A549 (cell line): ENCODE results near the gene SLC9A3. TPM values are rescaled to one million over a fixed set of nuclear protein-coding genes. Genes with fewer than 3 reads are reported as not detected.

Source experiments
- ATAC-seq, 2 experiments: fragments of 200-7000 bp in 1 of 2; fragments of >200 bp in 1 of 2; cut with Nextera tagmentation in 1 of 2; cut with Tn5 transposase in 1 of 2; 3 replicates each; pipeline versions ENCODE4 v1.8.0 to v1.9.1; 2018 to 2020; ENCODE audit warnings: mild to moderate bottlenecking in 1 of 2, moderate library complexity in 1 of 2
- CTCF ChIA-PET: fragments of 300-600 bp; sonication (Branson Sonifier 250); formaldehyde crosslinking; extraction: SDS; loops from one replicate; lab custom pipeline; 2021; ENCODE audit warnings: antibody characterized with exemption, inconsistent platforms; lab: Yijun Ruan, JAX
- POLR2A ChIA-PET: fragments of 350-600 bp; formaldehyde crosslinking; extraction: SDS; loops from one replicate; lab custom pipeline; 2021; ENCODE audit warnings: antibody characterized with exemption, inconsistent platforms; lab: Yijun Ruan, JAX
- DNase-seq, 2 experiments: peaks; one replicate each; pipeline versions ENCODE4 v3.0.0 to v3.0.0-alpha.2; 2011 to 2016; ENCODE audit warnings: low read depth in 1 of 2, low spot score in 1 of 2
- FAIRE-seq: peaks from 2 replicates; lab custom pipeline; 2011; peaks lifted over from hg19 to GRCh38; lab: Jason Lieb, UNC
- H3K27ac ChIP-seq, 2 experiments: fragments of >200 bp; sonication (Bioruptor Twin); formaldehyde crosslinking; 3 replicates each; pipeline ENCODE4 v1.5.1; 2016 to 2017
- H3K4me1 ChIP-seq: fragments of >200 bp; sonication (Bioruptor Twin); formaldehyde crosslinking; 3 replicates; pipeline ENCODE4 v1.6.1; 2016
- H3K4me2 ChIP-seq: fragments of >200 bp; sonication (Bioruptor Twin); formaldehyde crosslinking; 3 replicates; pipeline ENCODE4 v1.6.1; 2016
- H3K4me3 ChIP-seq: fragments of >200 bp; sonication (Bioruptor Twin); formaldehyde crosslinking; 3 replicates; pipeline ENCODE4 v1.5.1; 2016
- H3K9me3 ChIP-seq: fragments of >200 bp; sonication (Bioruptor Twin); formaldehyde crosslinking; 3 replicates; pipeline ENCODE4 v1.6.1; 2016
- ATOH8 ChIP-seq: fragments of 250-450 bp; sonication (Bioruptor Pico); IDR thresholded peaks from 2 replicates; pipeline ENCODE4 v1.5.0; 2020; ENCODE audit warnings: low read depth, mild to moderate bottlenecking, moderate library complexity
- CBX2 ChIP-seq: fragments of 200-600 bp; sonication (generic); IDR thresholded peaks from 2 replicates; pipeline ENCODE4 v1.6.1; 2016; ENCODE audit warnings: low read depth, mild to moderate bottlenecking, borderline replicate concordance
- CHD2 ChIP-seq: fragments of 150-350 bp; IDR thresholded peaks from 2 replicates; pipeline ENCODE4 v1.6.1; 2014; ENCODE audit warnings: low read length; ENCODE audit not compliant: partially characterized antibody
- FOSL2 ChIP-seq, 2 experiments: fragments of 450-650 bp in 1 of 2; fragments of >200 bp in 1 of 2; sonication (Bioruptor Twin) in 1 of 2; formaldehyde crosslinking; IDR thresholded peaks; 2 replicates each; pipeline versions ENCODE4 v1.5.0 to v1.6.1; 2016 to 2020; ENCODE audit warnings: mild to moderate bottlenecking in 1 of 2, moderate library complexity in 1 of 2
- FOXS1 ChIP-seq: fragments of 250-450 bp; sonication (Bioruptor Pico); IDR thresholded peaks from 2 replicates; pipeline ENCODE4 v1.5.0; 2020; ENCODE audit warnings: mild to moderate bottlenecking, moderate library complexity
- GATA3 ChIP-seq: IDR thresholded peaks from 2 replicates; pipeline ENCODE4 v1.6.1; 2012; ENCODE audit warnings: borderline replicate concordance
- HES2 ChIP-seq: fragments of >200 bp; sonication (Bioruptor Twin); formaldehyde crosslinking; IDR thresholded peaks from 2 replicates; pipeline ENCODE4 v1.6.1; 2016
- HMGXB4 ChIP-seq: fragments of 250-450 bp; sonication (Bioruptor Pico); IDR thresholded peaks from 2 replicates; pipeline ENCODE4 v1.5.0; 2021; ENCODE audit warnings: mild to moderate bottlenecking, moderate library complexity, borderline replicate concordance
- HOXA7 ChIP-seq: fragments of 250-450 bp; sonication (Bioruptor Pico); IDR thresholded peaks from 2 replicates; pipeline ENCODE4 v1.5.0; 2020; ENCODE audit warnings: mild to moderate bottlenecking, moderate library complexity
- HOXB5 ChIP-seq: fragments of 250-450 bp; sonication (Bioruptor Pico); IDR thresholded peaks from 2 replicates; pipeline ENCODE4 v1.5.0; 2020; ENCODE audit warnings: mild to moderate bottlenecking, moderate library complexity
- MAZ ChIP-seq: fragments of 150-350 bp; IDR thresholded peaks from 2 replicates; pipeline ENCODE4 v1.6.1; 2014; ENCODE audit warnings: antibody characterized with exemption, low read depth, low read length, borderline replicate concordance
- MYC ChIP-seq: IDR thresholded peaks from 2 replicates; pipeline ENCODE4 v1.6.1; 2012; ENCODE audit warnings: mild to moderate bottlenecking, inconsistent platforms, low read length, improper control_type of control experiment, borderline replicate concordance
- NR3C1 ChIP-seq: fragments of >200 bp; sonication (Bioruptor Twin); formaldehyde crosslinking; IDR thresholded peaks from 3 replicates; pipeline ENCODE4 v1.6.1; 2017
- PHF8 ChIP-seq: fragments of 200-600 bp; sonication (generic); IDR thresholded peaks from 2 replicates; pipeline ENCODE4 v1.6.1; 2016; ENCODE audit warnings: low read depth, mild to moderate bottlenecking, antibody characterized with exemption, moderate library complexity, borderline replicate concordance
- POLR2AphosphoS2 ChIP-seq: conservative IDR thresholded peaks from 2 replicates; pipeline ENCODE4 v1.6.1; 2012; ENCODE audit warnings: low read length, improper control_type of control experiment, inconsistent platforms
- RCOR1 ChIP-seq: fragments of 150-350 bp; IDR thresholded peaks from 2 replicates; pipeline ENCODE4 v1.6.1; 2014; ENCODE audit warnings: antibody characterized with exemption, low read length, low read depth
- RFX5 ChIP-seq: fragments of 450-650 bp; IDR thresholded peaks from 2 replicates; pipeline ENCODE4 v1.7.1; 2014; ENCODE audit warnings: antibody characterized with exemption, mild to moderate bottlenecking, moderate library complexity
- RNF2 ChIP-seq: fragments of 200-600 bp; sonication (generic); IDR thresholded peaks from 2 replicates; pipeline ENCODE4 v1.6.1; 2016; ENCODE audit warnings: low read depth, mild to moderate bottlenecking, antibody characterized with exemption, moderate library complexity, borderline replicate concordance
- ZC3H11A ChIP-seq: fragments of 450-650 bp; IDR thresholded peaks from 2 replicates; pipeline ENCODE4 v1.6.1; 2014; ENCODE audit warnings: antibody characterized with exemption, mild to moderate bottlenecking
- ZNF302 ChIP-seq: fragments of 250-450 bp; sonication (Bioruptor Pico); IDR thresholded peaks from 2 replicates; pipeline ENCODE4 v1.9.0; 2021; ENCODE audit warnings: inconsistent platforms, mild to moderate bottlenecking, moderate library complexity
- WGBS: methylation state at CpG from one replicate; pipeline ENCODE4 v1.1.6; 2017; ENCODE audit errors: missing lambda C conversion rate; 5-methylcytosine and 5-hydroxymethylcytosine counted together
- polyA plus RNA-seq, 4 experiments: library from polyadenylated mRNA; depleted of rRNA in 3 of 4; stranded (reverse); fragments of >200 nt; fragmentation: RNase III in 1 of 4; extraction: RNeasy Plus Mini Kit Qiagen cat#74134 plus additional on column Dnase treatment in 1 of 4; gene quantifications; 2 replicates in 3 of 4; 3 replicates in 1 of 4; pipeline ENCODE4 v1.2.3, GENCODE V29; 2011 to 2017

The SLC9A3 gene
- polyA plus RNA-seq, 2 of the 4 experiments (the other 2 are of a cell fraction) = 1.3 TPM

- ChIA-PET CTCF (no interaction called here), POLR2A (no interaction called here)
- no peaks in the 10 kb centered on the region for H3K4me1 ChIP-seq
- no peak overlapping the region for H3K27ac ChIP-seq
- no peak for DNase-seq
- no peaks in the 10 kb centered on the region for H3K9me3 ChIP-seq
- WGBS = 78% methylated on average over 10 of the region's 24 CpGs
- no peak overlapping the region for H3K4me2 ChIP-seq
- no peak overlapping the region for H3K4me3 ChIP-seq
- no peak for FAIRE-seq
- TF ChIP-seq HES2 (no peak), ZNF302 (CRISPR knock-in tag) (no peak), FOSL2 (IDR thresholded peaks at IDR 0.05) (no peak), FOSL2 (CRISPR knock-in tag; IDR thresholded peaks at IDR 0.05) (no peak), RNF2 (no peak), POLR2AphosphoS2 (no peak)
- ATAC-seq = no peak
Observed at GRCh38 chr5:484556-484955, 39.7 kb downstream of the SLC9A3 start.

DNA sequence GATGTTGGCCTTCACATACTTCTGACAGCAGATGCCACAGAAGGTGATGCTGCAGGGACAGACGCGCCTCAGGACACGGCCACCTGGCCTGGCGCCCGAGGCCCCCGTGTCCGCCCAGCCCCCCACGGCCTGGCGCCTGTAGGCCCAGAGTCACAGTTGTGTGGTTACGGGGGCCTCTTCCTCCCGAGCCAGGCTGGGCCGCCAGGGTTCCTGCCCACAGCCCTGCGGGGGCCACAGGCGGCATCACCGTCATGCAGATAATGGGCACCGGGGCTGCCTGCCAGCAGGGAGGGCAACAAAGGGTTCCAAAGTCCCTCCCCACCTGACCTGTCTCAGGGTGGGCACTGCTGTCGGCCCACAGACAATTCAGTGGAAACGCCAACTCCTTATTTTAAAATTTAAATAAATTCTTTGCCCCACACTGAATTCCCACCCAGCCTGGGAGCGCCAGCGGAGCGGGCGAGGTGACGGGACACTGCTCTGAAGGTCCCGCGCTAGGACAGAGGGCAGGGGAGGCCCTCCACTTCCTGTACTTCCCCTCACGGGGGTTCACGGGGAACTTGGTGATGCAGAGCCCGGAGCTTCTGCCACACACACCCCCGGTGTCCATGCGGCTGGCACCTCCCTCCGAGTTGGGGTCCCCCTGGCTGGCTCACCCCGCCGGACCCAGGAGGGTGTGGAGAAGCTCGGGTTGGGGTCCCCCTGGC is 40.7 kb downstream of the SLC9A3 start:
- Histone ChIP-seq H3K9me3 (no peaks in the 10 kb centered on the region), H3K4me1 (no peaks in the 10 kb centered on the region), H3K4me3 (no peak overlapping the region), H3K27ac (no peak overlapping the region), H3K4me2 (no peak overlapping the region)
- TF ChIP-seq GATA3 = no peak
- TF ChIP-seq RFX5 = no peak
- no peak for TF ChIP-seq FOSL2 (IDR thresholded peaks at IDR 0.05)
- TF ChIP-seq FOSL2 (CRISPR knock-in tag; IDR thresholded peaks at IDR 0.05) = no peak
- no peak for TF ChIP-seq POLR2AphosphoS2
- no peak for TF ChIP-seq FOXS1 (CRISPR knock-in tag)
- no peak for TF ChIP-seq ZC3H11A
- TF ChIP-seq MAZ = no peak
- no peak for TF ChIP-seq PHF8
- TF ChIP-seq RCOR1 = no peak
- TF ChIP-seq NR3C1 = no peak
- TF ChIP-seq HOXB5 (CRISPR knock-in tag) = no peak
- TF ChIP-seq CBX2 = no peak
- TF ChIP-seq HMGXB4 (CRISPR knock-in tag) = no peak
- POLR2A ChIA-PET = no interaction called here
- DNase-seq = no peak
- FAIRE-seq = no peak
- ATAC-seq = no peak
- CTCF ChIA-PET = no interaction called here
- 84% methylated on average over 19 of the region's 34 CpGs for WGBS

GRCh38 chr5:483011-483410 is 41.2 kb downstream of the SLC9A3 start:
- no peak for ATAC-seq
- H3K9me3 ChIP-seq = no peaks in the 10 kb centered on the region
- H3K4me3 ChIP-seq = no peak overlapping the region
- no peak overlapping the region for H3K4me2 ChIP-seq
- DNase-seq = no peak
- H3K27ac ChIP-seq = no peak overlapping the region
- 75% methylated on average over 25 of the region's 26 CpGs for WGBS
- TF ChIP-seq ATOH8 (CRISPR knock-in tag) (no peak), CHD2 (no peak), HOXA7 (CRISPR knock-in tag) (no peak), MAZ (no peak), HOXB5 (CRISPR knock-in tag) (no peak), ZNF302 (CRISPR knock-in tag) (no peak), HES2 (no peak), MYC (no peak), NR3C1 (no peak)
- no peaks in the 10 kb centered on the region for H3K4me1 ChIP-seq
- ChIA-PET CTCF (no interaction called here), POLR2A (no interaction called here)
- no peak for FAIRE-seq
